ENCODE data around the gene DNAH11.

GRCh38 chr7:21926448-21926847 lies 383.6 kb downstream of the DNAH11 start:
- TF ChIP-seq CTCF (IDR thresholded peaks at IDR 0.05; ENCODE audit: low read depth, low read length, missing input control) (no peak), EGR1 (IDR thresholded peaks at IDR 0.05; ENCODE audit: low read depth in 2 of 2) (no peak), YY1 (IDR thresholded peaks at IDR 0.05) (no peak), ZBTB33 (IDR thresholded peaks at IDR 0.05) (no peak), RXRA (IDR thresholded peaks at IDR 0.05) (no peak), RAD21 (IDR thresholded peaks at IDR 0.05) (no peak), SP1 (IDR thresholded peaks at IDR 0.05) (no peak), TAF1 (conservative IDR thresholded peaks at IDR 0.05) (no peak), JUND (IDR thresholded peaks at IDR 0.05) (no peak)
- TF ChIP-seq, protein P1, sequence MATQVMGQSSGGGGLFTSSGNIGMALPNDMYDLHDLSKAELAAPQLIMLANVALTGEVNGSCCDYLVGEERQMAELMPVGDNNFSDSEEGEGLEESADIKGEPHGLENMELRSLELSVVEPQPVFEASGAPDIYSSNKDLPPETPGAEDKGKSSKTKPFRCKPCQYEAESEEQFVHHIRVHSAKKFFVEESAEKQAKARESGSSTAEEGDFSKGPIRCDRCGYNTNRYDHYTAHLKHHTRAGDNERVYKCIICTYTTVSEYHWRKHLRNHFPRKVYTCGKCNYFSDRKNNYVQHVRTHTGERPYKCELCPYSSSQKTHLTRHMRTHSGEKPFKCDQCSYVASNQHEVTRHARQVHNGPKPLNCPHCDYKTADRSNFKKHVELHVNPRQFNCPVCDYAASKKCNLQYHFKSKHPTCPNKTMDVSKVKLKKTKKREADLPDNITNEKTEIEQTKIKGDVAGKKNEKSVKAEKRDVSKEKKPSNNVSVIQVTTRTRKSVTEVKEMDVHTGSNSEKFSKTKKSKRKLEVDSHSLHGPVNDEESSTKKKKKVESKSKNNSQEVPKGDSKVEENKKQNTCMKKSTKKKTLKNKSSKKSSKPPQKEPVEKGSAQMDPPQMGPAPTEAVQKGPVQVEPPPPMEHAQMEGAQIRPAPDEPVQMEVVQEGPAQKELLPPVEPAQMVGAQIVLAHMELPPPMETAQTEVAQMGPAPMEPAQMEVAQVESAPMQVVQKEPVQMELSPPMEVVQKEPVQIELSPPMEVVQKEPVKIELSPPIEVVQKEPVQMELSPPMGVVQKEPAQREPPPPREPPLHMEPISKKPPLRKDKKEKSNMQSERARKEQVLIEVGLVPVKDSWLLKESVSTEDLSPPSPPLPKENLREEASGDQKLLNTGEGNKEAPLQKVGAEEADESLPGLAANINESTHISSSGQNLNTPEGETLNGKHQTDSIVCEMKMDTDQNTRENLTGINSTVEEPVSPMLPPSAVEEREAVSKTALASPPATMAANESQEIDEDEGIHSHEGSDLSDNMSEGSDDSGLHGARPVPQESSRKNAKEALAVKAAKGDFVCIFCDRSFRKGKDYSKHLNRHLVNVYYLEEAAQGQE (IDR thresholded peaks at IDR 0.05) = no peak
- TF ChIP-seq, protein P2, sequence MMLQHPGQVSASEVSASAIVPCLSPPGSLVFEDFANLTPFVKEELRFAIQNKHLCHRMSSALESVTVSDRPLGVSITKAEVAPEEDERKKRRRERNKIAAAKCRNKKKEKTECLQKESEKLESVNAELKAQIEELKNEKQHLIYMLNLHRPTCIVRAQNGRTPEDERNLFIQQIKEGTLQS (IDR thresholded peaks at IDR 0.05) = no peak

All from liver (tissue), 3 donors.